Measurements from ENCODE around the gene ZWILCH. TPM values are rescaled to one million over a fixed set of nuclear protein-coding genes. Genes with fewer than 3 reads are reported as not detected.

The ZWILCH gene
- total and polyA plus RNA-seq, 2 experiments from 2014 or later, result 51.0 to 64.1 TPM

- ATAC-seq (no peak), DNase-seq (ENCODE audit: low spot score) (no peak)
- no peak overlapping the region for H3K27ac Mint-ChIP-seq
- H2AFZ ChIP-seq, result no peak overlapping the region
- H3K27me3 Mint-ChIP-seq (ENCODE audit: insufficient read depth, low read depth, poor library complexity), result peaks cover 15% of the 10 kb centered on the region
- H3K79me2 ChIP-seq (replicated peaks; ENCODE audit: insufficient read depth), result no peaks in the 10 kb centered on the region
- no peak overlapping the region for H3K4me2 ChIP-seq
- no peak overlapping the region for H3K4me3 ChIP-seq
- peaks cover 28% of the 10 kb centered on the region for H3K4me1 Mint-ChIP-seq
- H3F3A ChIP-seq (replicated peaks; ENCODE audit: low read depth), result 0 out of 2 replicates have a peak, but pooled peaks cover 6% of the 10 kb centered on the region
- H3K4me3 Mint-ChIP-seq, result no peak overlapping the region
- no peak overlapping the region for H3K27ac ChIP-seq (ENCODE audit: low read depth)
- no peaks in the 10 kb centered on the region for H3K9me3 Mint-ChIP-seq
- H3K27me3 ChIP-seq (ENCODE audit: insufficient read depth), result no peaks in the 10 kb centered on the region
- peaks cover 26% of the 10 kb centered on the region for H3K4me1 ChIP-seq (ENCODE audit: insufficient read depth)
- H4K20me1 ChIP-seq (replicated peaks; ENCODE audit: insufficient read depth), result no peaks in the 10 kb centered on the region
- H3K36me3 ChIP-seq (ENCODE audit: insufficient read depth), result no peaks in the 10 kb centered on the region
- H3K36me3 Mint-ChIP-seq (ENCODE audit: low read depth), result peaks cover 4% of the 10 kb centered on the region; the same call in 1 of the 3 replicates
- TF ChIP-seq EZH2 (IDR thresholded peaks at IDR 0.05; ENCODE audit: low read depth, unreplicated experiment) (no peak), ZNF331 (CRISPR knock-in tag; IDR thresholded peaks at IDR 0.05; ENCODE audit: low read depth) (no peak), NANOG (IDR thresholded peaks at IDR 0.05; ENCODE audit: borderline replicate concordance) (no peak), CTCF (conservative IDR thresholded peaks at IDR 0.05; ENCODE audit: low read depth in 2 of 2) (no peak), CREB1 (CRISPR knock-in tag; IDR thresholded peaks at IDR 0.05; ENCODE audit: low read depth) (no peak), JUNB (IDR thresholded peaks at IDR 0.05; ENCODE audit: unreplicated experiment) (no peak), POLR2AphosphoS5 (IDR thresholded peaks at IDR 0.05; ENCODE audit: low read depth) (no peak), EZH2phosphoT487 (IDR thresholded peaks at IDR 0.05; ENCODE audit: unreplicated experiment) (no peak), ETS1 (IDR thresholded peaks at IDR 0.05) (no peak), STAT1 (IDR thresholded peaks at IDR 0.05; ENCODE audit: unreplicated experiment) (no peak), ZNF114 (CRISPR knock-in tag; IDR thresholded peaks at IDR 0.05) (no peak)
- TF ChIP-seq, protein P1, sequence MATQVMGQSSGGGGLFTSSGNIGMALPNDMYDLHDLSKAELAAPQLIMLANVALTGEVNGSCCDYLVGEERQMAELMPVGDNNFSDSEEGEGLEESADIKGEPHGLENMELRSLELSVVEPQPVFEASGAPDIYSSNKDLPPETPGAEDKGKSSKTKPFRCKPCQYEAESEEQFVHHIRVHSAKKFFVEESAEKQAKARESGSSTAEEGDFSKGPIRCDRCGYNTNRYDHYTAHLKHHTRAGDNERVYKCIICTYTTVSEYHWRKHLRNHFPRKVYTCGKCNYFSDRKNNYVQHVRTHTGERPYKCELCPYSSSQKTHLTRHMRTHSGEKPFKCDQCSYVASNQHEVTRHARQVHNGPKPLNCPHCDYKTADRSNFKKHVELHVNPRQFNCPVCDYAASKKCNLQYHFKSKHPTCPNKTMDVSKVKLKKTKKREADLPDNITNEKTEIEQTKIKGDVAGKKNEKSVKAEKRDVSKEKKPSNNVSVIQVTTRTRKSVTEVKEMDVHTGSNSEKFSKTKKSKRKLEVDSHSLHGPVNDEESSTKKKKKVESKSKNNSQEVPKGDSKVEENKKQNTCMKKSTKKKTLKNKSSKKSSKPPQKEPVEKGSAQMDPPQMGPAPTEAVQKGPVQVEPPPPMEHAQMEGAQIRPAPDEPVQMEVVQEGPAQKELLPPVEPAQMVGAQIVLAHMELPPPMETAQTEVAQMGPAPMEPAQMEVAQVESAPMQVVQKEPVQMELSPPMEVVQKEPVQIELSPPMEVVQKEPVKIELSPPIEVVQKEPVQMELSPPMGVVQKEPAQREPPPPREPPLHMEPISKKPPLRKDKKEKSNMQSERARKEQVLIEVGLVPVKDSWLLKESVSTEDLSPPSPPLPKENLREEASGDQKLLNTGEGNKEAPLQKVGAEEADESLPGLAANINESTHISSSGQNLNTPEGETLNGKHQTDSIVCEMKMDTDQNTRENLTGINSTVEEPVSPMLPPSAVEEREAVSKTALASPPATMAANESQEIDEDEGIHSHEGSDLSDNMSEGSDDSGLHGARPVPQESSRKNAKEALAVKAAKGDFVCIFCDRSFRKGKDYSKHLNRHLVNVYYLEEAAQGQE (IDR thresholded peaks at IDR 0.05; ENCODE audit: unreplicated experiment), result no peak
- TF ChIP-seq, protein P2, sequence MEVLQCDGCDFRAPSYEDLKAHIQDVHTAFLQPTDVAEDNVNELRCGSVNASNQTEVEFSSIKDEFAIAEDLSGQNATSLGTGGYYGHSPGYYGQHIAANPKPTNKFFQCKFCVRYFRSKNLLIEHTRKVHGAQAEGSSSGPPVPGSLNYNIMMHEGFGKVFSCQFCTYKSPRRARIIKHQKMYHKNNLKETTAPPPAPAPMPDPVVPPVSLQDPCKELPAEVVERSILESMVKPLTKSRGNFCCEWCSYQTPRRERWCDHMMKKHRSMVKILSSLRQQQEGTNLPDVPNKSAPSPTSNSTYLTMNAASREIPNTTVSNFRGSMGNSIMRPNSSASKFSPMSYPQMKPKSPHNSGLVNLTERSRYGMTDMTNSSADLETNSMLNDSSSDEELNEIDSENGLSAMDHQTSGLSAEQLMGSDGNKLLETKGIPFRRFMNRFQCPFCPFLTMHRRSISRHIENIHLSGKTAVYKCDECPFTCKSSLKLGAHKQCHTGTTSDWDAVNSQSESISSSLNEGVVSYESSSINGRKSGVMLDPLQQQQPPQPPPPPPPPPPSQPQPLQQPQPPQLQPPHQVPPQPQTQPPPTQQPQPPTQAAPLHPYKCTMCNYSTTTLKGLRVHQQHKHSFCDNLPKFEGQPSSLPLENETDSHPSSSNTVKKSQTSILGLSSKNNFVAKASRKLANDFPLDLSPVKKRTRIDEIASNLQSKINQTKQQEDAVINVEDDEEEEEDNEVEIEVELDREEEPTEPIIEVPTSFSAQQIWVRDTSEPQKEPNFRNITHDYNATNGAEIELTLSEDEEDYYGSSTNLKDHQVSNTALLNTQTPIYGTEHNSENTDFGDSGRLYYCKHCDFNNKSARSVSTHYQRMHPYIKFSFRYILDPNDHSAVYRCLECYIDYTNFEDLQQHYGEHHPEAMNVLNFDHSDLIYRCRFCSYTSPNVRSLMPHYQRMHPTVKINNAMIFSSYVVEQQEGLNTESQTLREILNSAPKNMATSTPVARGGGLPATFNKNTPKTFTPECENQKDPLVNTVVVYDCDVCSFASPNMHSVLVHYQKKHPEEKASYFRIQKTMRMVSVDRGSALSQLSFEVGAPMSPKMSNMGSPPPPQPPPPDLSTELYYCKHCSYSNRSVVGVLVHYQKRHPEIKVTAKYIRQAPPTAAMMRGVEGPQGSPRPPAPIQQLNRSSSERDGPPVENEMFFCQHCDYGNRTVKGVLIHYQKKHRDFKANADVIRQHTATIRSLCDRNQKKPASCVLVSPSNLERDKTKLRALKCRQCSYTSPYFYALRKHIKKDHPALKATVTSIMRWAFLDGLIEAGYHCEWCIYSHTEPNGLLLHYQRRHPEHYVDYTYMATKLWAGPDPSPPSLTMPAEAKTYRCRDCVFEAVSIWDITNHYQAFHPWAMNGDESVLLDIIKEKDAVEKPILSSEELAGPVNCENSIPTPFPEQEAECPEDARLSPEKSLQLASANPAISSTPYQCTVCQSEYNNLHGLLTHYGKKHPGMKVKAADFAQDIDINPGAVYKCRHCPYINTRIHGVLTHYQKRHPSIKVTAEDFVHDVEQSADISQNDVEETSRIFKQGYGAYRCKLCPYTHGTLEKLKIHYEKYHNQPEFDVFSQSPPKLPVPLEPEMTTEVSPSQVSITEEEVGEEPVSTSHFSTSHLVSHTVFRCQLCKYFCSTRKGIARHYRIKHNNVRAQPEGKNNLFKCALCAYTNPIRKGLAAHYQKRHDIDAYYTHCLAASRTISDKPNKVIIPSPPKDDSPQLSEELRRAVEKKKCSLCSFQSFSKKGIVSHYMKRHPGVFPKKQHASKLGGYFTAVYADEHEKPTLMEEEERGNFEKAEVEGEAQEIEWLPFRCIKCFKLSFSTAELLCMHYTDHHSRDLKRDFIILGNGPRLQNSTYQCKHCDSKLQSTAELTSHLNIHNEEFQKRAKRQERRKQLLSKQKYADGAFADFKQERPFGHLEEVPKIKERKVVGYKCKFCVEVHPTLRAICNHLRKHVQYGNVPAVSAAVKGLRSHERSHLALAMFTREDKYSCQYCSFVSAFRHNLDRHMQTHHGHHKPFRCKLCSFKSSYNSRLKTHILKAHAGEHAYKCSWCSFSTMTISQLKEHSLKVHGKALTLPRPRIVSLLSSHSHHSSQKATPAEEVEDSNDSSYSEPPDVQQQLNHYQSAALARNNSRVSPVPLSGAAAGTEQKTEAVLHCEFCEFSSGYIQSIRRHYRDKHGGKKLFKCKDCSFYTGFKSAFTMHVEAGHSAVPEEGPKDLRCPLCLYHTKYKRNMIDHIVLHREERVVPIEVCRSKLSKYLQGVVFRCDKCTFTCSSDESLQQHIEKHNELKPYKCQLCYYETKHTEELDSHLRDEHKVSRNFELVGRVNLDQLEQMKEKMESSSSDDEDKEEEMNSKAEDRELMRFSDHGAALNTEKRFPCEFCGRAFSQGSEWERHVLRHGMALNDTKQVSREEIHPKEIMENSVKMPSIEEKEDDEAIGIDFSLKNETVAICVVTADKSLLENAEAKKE (CRISPR knock-in tag; IDR thresholded peaks at IDR 0.05), result no peak
- no peaks in the 10 kb centered on the region for H3K9me2 ChIP-seq (ENCODE audit: insufficient read depth)
Measured at GRCh38 chr15:66567897-66568296, 62.8 kb downstream of the ZWILCH start.

Measured in GM23338 (cell line).